Measurements from ENCODE around the gene ANXA5.
A peak's percentile ranks its signal among the peaks of the same experiment; 100 is the strongest.
"Not testable (repeated sequence)": the region's sequence is repeated elsewhere in the genome, so short reads cannot be mapped to it uniquely, and the experiment has no call there.

The ANXA5 gene

GRCh38 chr4:121674696-121675095, 22.1 kb downstream of the ANXA5 start:
- Mint-ChIP-seq H3K4me1 (peaks cover 5% of the 10 kb centered on the region), H3K9me3 (no peaks in the 10 kb centered on the region), H3K4me3 (no peak overlapping the region), H3K27ac (no peak overlapping the region), H3K27me3 (no peaks in the 10 kb centered on the region)
- ATAC-seq (no peak), DNase-seq (no peak)

GRCh38 chr4:121674191-121674590, 22.6 kb downstream of the ANXA5 start:
- Mint-ChIP-seq H3K4me3 (no peak overlapping the region), H3K9me3 (no peaks in the 10 kb centered on the region), H3K4me1 (peaks cover 5% of the 10 kb centered on the region), H3K27ac (no peak overlapping the region), H3K27me3 (no peaks in the 10 kb centered on the region)
- no peak for DNase-seq
- no peak for ATAC-seq

- Mint-ChIP-seq H3K27me3 (no peaks in the 10 kb centered on the region), H3K27ac (no peak overlapping the region)
- ATAC-seq: no peak
Measured at GRCh38 chr4:121669163-121669550, 27.6 kb downstream of the ANXA5 start.

GRCh38 chr4:121668368-121669162, 28.2 kb downstream of the ANXA5 start:
- no peaks in the 10 kb centered on the region for H3K27me3 Mint-ChIP-seq

More at GRCh38 chr4:121669163-121669550, 27.6 kb downstream of the ANXA5 start:
- no peak for DNase-seq
- Mint-ChIP-seq H3K4me3 (no peak overlapping the region), H3K4me1 (no peaks in the 10 kb centered on the region), H3K9me3 (no peaks in the 10 kb centered on the region)

GRCh38 chr4:121666091-121666679, 30.6 kb downstream of the ANXA5 start:
- DNase-seq: no peak
- H3K4me1 Mint-ChIP-seq: no peaks in the 10 kb centered on the region
- no peak for ATAC-seq
- no peaks in the 10 kb centered on the region for H3K9me3 Mint-ChIP-seq
- H3K4me3 Mint-ChIP-seq: no peak overlapping the region
- peak overlapping the region in 1 of 2 donors; percentile 36 for H3K27ac Mint-ChIP-seq
- H3K27me3 Mint-ChIP-seq: no peaks in the 10 kb centered on the region

More at GRCh38 chr4:121668368-121669162, 28.2 kb downstream of the ANXA5 start:
- H3K4me3 Mint-ChIP-seq: no peak overlapping the region
- no peaks in the 10 kb centered on the region for H3K9me3 Mint-ChIP-seq
- no peak for ATAC-seq
- DNase-seq: no peak
- no peaks in the 10 kb centered on the region for H3K4me1 Mint-ChIP-seq
- H3K27ac Mint-ChIP-seq: no peak overlapping the region

GRCh38 chr4:121665371-121665770, 31.4 kb downstream of the ANXA5 start:
- no peaks in the 10 kb centered on the region for H3K9me3 Mint-ChIP-seq
- no peak overlapping the region for H3K4me3 Mint-ChIP-seq
- no peak for ATAC-seq
- no peaks in the 10 kb centered on the region for H3K4me1 Mint-ChIP-seq
- no peaks in the 10 kb centered on the region for H3K27me3 Mint-ChIP-seq
- no peak for DNase-seq
- H3K27ac Mint-ChIP-seq: no peak overlapping the region

- Mint-ChIP-seq H3K4me1 (no peaks in the 10 kb centered on the region), H3K27ac (no peak overlapping the region), H3K27me3 (no peaks in the 10 kb centered on the region), H3K9me3 (no peaks in the 10 kb centered on the region), H3K4me3 (no peak overlapping the region)
- no peak for DNase-seq
- ATAC-seq: no peak
Measured at GRCh38 chr4:121662225-121662624, 34.6 kb downstream of the ANXA5 start.

- H3K9me3 Mint-ChIP-seq, H3K4me3 Mint-ChIP-seq, ATAC-seq, DNase-seq, H3K27ac Mint-ChIP-seq, H3K27me3 Mint-ChIP-seq, H3K4me1 Mint-ChIP-seq: not testable (repeated sequence)
Measured at GRCh38 chr4:121660175-121660933, 36.4 kb downstream of the ANXA5 start.

- Mint-ChIP-seq H3K4me3 (no peak overlapping the region), H3K9me3 (no peaks in the 10 kb centered on the region)
- DNase-seq: no peak
Measured at GRCh38 chr4:121658125-121658524, 38.7 kb downstream of the ANXA5 start.

GRCh38 chr4:121656269-121656641, 40.5 kb downstream of the ANXA5 start:
- Mint-ChIP-seq H3K9me3 (no peaks in the 10 kb centered on the region), H3K27ac (no peak overlapping the region), H3K27me3 (peaks cover 13% of the 10 kb centered on the region), H3K4me3 (no peak overlapping the region), H3K4me1 (no peaks in the 10 kb centered on the region)
- peak; percentile 67 for ATAC-seq
- peak in 1 of 2 donors; percentile 26 for DNase-seq

More at GRCh38 chr4:121658125-121658524, 38.7 kb downstream of the ANXA5 start:
- ATAC-seq: no peak
- no peaks in the 10 kb centered on the region for H3K4me1 Mint-ChIP-seq
- no peak overlapping the region for H3K27ac Mint-ChIP-seq
- H3K27me3 Mint-ChIP-seq: peaks cover 6% of the 10 kb centered on the region

- Mint-ChIP-seq H3K4me1 (no peaks in the 10 kb centered on the region), H3K4me3 (no peak overlapping the region), H3K27me3 (peaks cover 13% of the 10 kb centered on the region), H3K27ac (no peak overlapping the region), H3K9me3 (no peaks in the 10 kb centered on the region)
- DNase-seq (no peak), ATAC-seq (no peak)
Measured at GRCh38 chr4:121655320-121656268, 41.2 kb downstream of the ANXA5 start.

GRCh38 chr4:121654738-121655137, 42.0 kb downstream of the ANXA5 start:
- H3K27me3 Mint-ChIP-seq: peaks cover 13% of the 10 kb centered on the region
- H3K27ac Mint-ChIP-seq: no peak overlapping the region
- DNase-seq: no peak
- H3K9me3 Mint-ChIP-seq: no peaks in the 10 kb centered on the region
- no peak overlapping the region for H3K4me3 Mint-ChIP-seq
- ATAC-seq: no peak
- no peaks in the 10 kb centered on the region for H3K4me1 Mint-ChIP-seq

- no peak overlapping the region for H3K4me3 Mint-ChIP-seq
- ATAC-seq (no peak), DNase-seq (no peak)
- no peaks in the 10 kb centered on the region for H3K4me1 Mint-ChIP-seq
- no peak overlapping the region for H3K27ac Mint-ChIP-seq
- peaks cover 20% of the 10 kb centered on the region for H3K27me3 Mint-ChIP-seq
- H3K9me3 Mint-ChIP-seq: no peaks in the 10 kb centered on the region
Measured at GRCh38 chr4:121653986-121654385, 42.8 kb downstream of the ANXA5 start.

- no peak overlapping the region for H3K27ac Mint-ChIP-seq
- no peak overlapping the region for H3K4me3 Mint-ChIP-seq
- ATAC-seq (peak; percentile 31), DNase-seq (no peak)
- H3K4me1 Mint-ChIP-seq: no peaks in the 10 kb centered on the region
- H3K27me3 Mint-ChIP-seq: peaks cover 21% of the 10 kb centered on the region
- no peaks in the 10 kb centered on the region for H3K9me3 Mint-ChIP-seq
Measured at GRCh38 chr4:121653214-121653613, 43.6 kb downstream of the ANXA5 start.

- no peak overlapping the region for H3K4me3 Mint-ChIP-seq
- DNase-seq (no peak), ATAC-seq (no peak)
- peaks cover 21% of the 10 kb centered on the region for H3K27me3 Mint-ChIP-seq
- no peak overlapping the region for H3K27ac Mint-ChIP-seq
- H3K9me3 Mint-ChIP-seq: no peaks in the 10 kb centered on the region
- no peaks in the 10 kb centered on the region for H3K4me1 Mint-ChIP-seq
Measured at GRCh38 chr4:121651597-121651996, 45.2 kb downstream of the ANXA5 start.

All from stimulated activated naive CD8-positive, alpha-beta T cell treated with anti-CD3 and anti-CD28 coated beads, Interleukin-15, amount 100 ng/mL, for 72 hours (primary cell).